Body of pancreas (tissue), 4 donors: ENCODE results near the gene RCC2.
"Not testable (repeated sequence)": the region's sequence is repeated elsewhere in the genome, so short reads cannot be mapped to it uniquely, and the experiment has no call there.

Experiments used
- CTCF ChIP-seq, 7 experiments: fragments of 450-650 bp in 4 of 7; fragments of 200-600 bp in 3 of 7; sonication (generic) in 3 of 7; IDR thresholded peaks; one replicate each; pipeline ENCODE4 v1.5.1; 2016 to 2019; ENCODE audit warnings: antibody characterized with exemption in 7 of 7
- POLR2A ChIP-seq, 3 donors: fragments of 450-650 bp; IDR thresholded peaks; one replicate each; pipeline ENCODE4 v1.6.1; 2016; ENCODE audit warnings: antibody characterized with exemption in 3 of 3, mild to moderate bottlenecking in 2 of 3

DNA sequence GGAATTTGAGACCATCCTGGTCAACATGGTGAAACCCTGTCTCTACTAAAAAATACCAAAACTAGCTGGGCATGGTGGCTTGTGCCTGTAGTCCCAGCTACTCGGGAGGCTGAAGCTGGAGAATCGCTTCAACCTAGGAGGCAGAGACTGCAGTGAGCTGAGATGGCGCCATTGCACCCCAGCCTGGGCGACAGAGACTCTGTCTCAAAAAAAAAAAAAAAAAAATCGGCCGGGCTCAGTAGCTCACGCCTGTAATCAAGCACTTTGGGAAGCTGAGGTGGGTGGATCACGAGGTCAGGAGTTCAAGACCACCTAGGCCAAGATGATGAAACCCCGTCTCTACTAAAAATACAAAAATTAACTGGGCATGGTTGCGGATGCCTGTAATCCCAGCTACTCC lies 12.7 kb upstream of the RCC2 start:
- not testable (repeated sequence) for TF ChIP-seq CTCF, POLR2A (IDR thresholded peaks at IDR 0.05)
